NCI-H2227 treated with DMSO at 0.1 percent for 48 hours (cell line): Measurements from ENCODE around the gene ZNF618.

Experiments used
- DNase-seq: peaks from one replicate; lab custom pipeline; 2025; lab: John Stamatoyannopoulos, UW

The ZNF618 gene

DNA sequence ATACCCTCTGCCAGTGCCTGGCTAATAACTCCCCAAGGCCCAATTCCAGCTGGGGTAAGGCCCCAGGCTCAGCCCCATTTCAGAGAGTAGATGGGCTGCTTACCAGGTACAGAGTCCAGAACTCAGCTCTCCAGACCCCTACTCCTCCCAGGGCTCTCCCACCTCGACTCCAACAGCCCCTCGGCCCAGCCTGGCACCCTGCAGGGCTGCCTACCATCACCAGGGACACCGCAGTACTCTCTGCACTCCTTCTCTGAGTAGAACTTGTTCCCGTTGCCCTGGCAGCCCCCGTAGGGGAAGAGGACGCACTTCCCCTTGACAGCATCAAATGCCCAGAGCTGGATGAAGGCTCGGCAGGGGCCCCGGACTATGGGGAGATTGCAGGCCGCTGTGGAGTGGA is 184.6 kb downstream of the ZNF618 start:
- no peak for DNase-seq

- no peak for DNase-seq
These were observed 185.2 kb downstream of the ZNF618 start for GRCh38 chr9:114061292-114061691.

GRCh38 chr9:114061830-114062474 is 185.8 kb downstream of the ZNF618 start:
- DNase-seq, result no peak

GRCh38 chr9:114065304-114065703 is 189.2 kb downstream of the ZNF618 start:
- no peak for DNase-seq

DNA sequence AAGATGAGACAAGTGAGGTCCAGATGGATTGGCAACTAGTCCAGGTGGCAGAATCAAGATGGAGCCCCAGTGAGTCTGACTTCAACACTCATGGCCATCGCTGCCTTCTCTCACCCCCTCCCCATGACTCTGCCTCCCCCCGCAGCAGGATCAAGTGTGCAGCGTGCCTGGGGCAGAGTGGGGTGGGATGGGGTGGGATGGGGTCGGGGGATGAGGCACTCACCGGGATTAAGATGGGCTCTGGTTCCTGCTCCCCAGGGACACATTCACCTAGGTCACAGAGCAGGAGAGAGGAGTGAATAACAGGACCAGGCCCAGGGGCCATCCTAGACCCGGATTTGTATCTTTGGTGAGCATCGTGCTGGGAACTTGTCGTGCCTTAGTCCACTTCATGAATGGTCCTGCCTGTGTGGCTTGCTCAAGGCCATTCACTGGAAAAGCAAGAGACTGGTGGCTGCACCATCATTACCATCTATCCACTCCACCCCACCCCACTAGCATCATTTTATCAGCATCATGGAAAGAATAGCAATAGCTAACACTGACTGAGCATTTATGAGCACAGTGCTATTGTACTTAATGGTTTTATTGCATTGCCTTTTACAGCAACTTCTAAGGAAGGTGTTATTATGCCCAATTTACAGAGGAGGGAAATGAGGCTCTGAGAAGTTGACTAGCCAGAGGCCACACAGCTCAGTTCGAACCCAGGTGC is 193.5 kb downstream of the ZNF618 start:
- no peak for DNase-seq

DNA sequence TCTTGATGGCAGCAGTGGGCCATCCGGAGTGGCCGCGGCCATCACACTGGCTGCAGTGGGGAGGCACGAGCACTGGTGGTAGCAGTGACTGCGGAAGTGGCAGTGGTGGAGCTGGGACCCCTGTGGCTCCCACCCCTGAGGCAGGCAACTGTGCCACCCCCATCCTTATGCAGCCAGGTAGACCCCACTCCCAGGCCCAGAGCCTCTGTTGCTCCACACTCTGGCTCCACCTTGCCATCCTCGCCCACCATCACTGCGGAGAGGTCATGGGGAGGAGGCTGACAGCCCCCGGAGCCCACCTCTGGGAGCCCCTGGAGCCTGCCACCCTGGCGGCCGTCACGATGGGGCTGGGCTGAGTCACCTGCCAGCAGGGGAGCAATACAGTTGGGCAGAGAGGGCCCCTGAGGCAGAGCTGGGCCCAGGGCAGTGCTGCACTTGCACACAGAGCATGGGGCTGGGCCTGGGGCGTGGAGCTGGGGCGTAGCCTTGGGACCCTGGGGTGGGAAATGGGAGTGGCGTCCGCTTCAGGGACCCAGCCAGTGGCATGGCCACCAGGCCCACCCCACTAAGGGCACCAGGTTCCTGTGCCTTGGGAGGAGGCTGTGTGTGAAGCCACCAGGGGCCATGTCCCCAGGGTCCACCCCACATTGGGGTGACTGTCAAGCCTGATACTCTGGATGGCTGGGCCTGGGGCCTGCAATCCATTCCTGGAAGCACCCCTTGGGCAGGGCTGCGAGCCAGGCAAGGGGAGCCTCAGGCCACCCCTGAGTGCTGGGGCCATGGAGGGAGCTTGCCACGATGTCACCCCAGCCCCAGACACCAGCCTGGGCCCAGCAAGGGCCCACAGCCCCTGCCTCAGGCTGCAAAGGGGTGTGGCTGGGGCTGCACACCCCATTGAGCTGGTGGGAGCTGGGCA is 194.3 kb downstream of the ZNF618 start:
- no peak for DNase-seq

- DNase-seq, result no peak
These were observed 195.2 kb downstream of the ZNF618 start for GRCh38 chr9:114071197-114071795.

GRCh38 chr9:114072184-114073140 is 196.4 kb downstream of the ZNF618 start:
- no peak for DNase-seq

- no peak for DNase-seq
These were observed 199.5 kb downstream of the ZNF618 start for GRCh38 chr9:114075602-114076001.

- DNase-seq, result no peak
These were observed 200.4 kb downstream of the ZNF618 start for GRCh38 chr9:114076237-114077161.

DNA sequence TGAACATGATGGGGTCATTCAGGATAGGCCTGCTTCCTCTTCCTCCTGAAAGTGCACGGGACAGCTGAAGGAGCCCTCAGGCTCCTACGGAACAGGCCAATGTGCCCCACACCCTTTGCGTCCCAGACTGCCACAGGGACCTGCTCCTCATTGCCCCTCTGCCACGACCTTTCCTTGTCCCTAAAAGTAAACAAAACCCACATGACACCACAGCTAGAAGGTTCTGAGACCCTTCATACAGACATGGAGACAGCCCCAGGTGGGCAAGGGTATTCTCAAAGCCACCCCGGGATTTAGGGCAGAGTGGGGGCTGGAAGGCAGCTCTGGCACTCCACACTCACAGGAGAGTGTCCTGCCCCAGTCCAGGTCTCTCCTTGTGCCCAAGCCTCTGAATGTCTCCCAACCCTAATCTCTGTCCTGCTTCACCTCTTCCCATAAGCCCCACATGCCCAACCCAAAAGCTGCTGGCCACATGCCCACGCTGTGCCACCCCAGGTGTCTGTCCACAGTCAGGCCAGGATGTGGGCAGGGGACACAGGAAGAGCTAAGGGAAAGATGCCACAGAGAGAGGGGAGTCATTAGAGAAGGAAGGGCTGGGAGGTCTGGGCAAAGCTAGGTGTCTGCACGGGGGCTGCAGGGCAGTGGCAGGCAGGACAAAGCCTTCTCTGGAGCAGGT is 201.2 kb downstream of the ZNF618 start:
- no peak for DNase-seq

DNA sequence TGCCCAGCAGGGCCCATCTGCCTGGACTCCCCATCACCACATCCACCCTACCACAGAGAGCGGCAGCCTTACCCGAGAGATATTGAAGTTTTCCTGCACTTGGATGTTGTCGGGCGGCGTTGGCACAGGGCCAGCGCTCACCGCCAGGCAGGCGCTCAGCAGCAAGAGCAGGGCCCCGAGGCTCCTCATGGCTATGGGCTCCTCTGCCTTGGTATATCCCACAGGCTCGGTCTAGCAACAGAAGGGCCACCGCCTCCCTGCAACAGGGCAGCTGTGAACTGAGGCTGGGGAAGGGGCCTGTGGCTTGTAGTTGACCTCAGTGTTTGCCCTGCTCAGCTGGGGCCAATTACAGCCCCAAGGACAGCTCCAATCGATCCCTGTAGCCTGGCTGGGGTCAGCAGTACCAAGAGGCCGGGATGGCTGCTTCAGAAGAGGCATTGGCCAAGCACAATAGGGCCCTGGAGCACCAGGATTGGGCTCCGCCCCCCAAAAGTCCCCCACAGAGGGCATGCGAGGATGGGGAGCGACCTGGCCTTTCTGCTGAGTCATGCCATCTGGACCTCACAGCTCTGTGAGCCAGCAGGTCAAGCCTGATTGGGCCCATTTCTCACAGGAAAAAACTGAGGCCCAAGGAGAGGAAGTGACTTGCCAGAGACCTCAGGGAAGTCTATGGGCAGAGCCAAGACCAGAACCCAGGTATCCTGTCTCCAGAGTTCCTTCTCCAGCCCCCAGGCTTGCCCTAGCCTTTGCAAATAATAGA is 202.1 kb downstream of the ZNF618 start, which contains the start of gene AMBP:
AMBP (minus strand) TSS at position 280 of the 760 bp plus-strand sequence; CDS start at position 189, 91 bp downstream.
- DNase-seq, result no peak

DNA sequence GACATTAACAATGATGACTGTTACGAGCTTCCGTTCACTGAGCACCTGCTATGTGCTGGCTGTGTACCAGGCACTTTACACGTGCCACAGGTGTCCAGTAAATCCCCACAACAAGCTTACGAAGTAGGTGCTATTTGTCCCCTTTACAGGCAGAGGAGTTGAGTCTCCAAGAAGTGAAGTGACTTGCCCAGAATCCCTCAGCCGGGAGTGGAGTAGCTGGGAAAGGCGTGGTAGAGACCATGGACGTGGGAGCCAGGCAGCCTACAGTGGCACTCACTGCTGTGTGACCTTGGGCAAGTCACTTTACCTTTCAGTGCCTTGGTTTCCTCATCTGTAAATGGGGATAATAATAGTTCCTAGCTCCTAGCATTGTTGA is 202.7 kb downstream of the ZNF618 start:
- DNase-seq, result no peak

DNA sequence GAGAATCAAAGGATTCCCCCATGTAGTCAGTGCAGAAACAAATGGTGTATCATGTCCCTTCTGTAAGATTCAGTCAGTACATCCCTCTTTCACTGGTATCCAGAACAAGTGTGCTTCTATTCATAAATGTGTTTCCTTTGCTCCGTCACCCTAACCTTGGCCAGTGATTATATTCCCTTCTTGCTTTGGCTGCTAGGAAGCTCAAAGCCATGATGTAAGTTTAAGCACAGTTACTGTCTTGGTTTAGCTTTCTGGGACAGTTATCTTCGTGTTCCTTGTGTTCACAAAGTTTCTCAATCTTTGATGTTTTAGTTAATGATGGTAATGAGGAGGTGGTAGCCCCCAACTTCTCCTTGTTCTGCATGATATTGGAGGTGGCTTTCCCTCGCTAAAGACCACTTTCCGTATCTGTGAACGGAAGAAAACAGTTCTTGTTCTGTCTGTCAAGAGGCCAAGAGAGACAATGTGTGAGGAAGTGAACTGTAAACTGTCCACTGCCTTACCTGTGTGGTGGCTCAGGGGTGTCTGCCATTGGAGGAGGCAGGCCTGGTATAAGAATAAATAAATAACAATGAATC is 204.2 kb downstream of the ZNF618 start:
- no peak for DNase-seq

GRCh38 chr9:114080773-114081440 is 204.8 kb downstream of the ZNF618 start:
- no peak for DNase-seq

DNA sequence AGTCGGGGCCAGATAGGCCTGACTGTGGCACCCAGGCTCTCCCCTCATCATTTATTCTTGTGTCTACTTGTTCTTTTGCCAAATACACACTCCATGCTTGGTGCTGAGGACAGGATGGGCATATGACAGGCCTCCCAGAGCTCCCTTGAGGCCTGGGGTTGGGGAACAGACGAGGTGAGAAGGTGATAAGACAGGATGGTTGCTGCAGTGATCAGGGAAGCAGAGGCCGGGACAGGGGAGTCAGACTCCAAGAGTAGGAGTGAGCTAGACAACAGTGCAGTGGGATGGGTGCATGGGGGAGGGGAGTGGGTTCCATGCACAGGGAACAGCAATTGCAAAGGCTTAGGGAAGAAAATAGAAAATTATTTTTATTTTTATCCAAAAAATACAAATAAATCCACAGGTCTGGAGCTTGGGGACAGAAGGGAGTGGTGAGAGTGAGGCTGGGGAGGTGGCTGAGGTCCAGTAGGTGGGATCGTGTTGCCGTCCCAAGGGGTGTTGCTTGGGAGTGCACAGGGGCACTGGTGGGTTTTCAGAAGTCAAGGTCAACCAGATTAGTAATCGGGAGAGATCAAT is 205.4 kb downstream of the ZNF618 start:
- no peak for DNase-seq

GRCh38 chr9:114082017-114082762 is 206.1 kb downstream of the ZNF618 start:
- peak; percentile 59 for DNase-seq
